SU-DHL-6 (cell line): Measurements from ENCODE around the gene DTNBP1.

Experiments used
- H2AFZ ChIP-seq: fragments of 200-600 bp; sonication (generic); 2 replicates; pipeline ENCODE4 v1.6.1; 2014; ENCODE audit warnings: low read depth, mild to moderate bottlenecking, moderate library complexity, mixed read lengths, antibody characterized with exemption, low read length; ENCODE audit not compliant: severe bottlenecking
- H3F3A ChIP-seq: fragments of 200-600 bp; shearing (Covaris generic); 2 replicates; pipeline ENCODE4 v1.6.0; 2016; ENCODE audit warnings: antibody characterized with exemption, mild to moderate bottlenecking; ENCODE audit not compliant: insufficient read depth
- H3K27ac ChIP-seq: fragments of 200-600 bp; sonication (generic); 2 replicates; pipeline ENCODE4 v1.5.1; 2016; ENCODE audit warnings: low read depth, mild to moderate bottlenecking, low read length, moderate library complexity, mixed read lengths
- H3K27me3 ChIP-seq: fragments of 200-600 bp; sonication (generic), shearing (Covaris generic); 2 replicates; pipeline ENCODE4 v1.6.0; 2014; ENCODE audit warnings: mild to moderate bottlenecking, low read length
- H3K36me3 ChIP-seq: fragments of 200-600 bp; sonication (generic); 2 replicates; pipeline ENCODE4 v1.6.1; 2014; ENCODE audit warnings: mild to moderate bottlenecking, low read length, mixed read lengths
- H3K4me2 ChIP-seq: fragments of 300-600, 200-600 bp; shearing (Covaris generic), sonication (generic); 2 replicates; pipeline ENCODE4 v1.6.0; 2014; ENCODE audit warnings: low read length, low read depth, mild to moderate bottlenecking; ENCODE audit not compliant: poor library complexity, severe bottlenecking
- H3K4me3 ChIP-seq: fragments of 200-600 bp; sonication (generic); 2 replicates; pipeline ENCODE4 v1.5.1; 2014; ENCODE audit warnings: antibody characterized with exemption, low read length, mild to moderate bottlenecking, mixed read lengths; ENCODE audit not compliant: insufficient read depth, poor library complexity, severe bottlenecking
- H3K79me2 ChIP-seq: fragments of 200-600 bp; sonication (generic); 2 replicates; pipeline ENCODE4 v1.6.1; 2014; ENCODE audit warnings: mild to moderate bottlenecking, low read length, moderate library complexity; ENCODE audit not compliant: insufficient read depth
- H3K9ac ChIP-seq: fragments of 200-600 bp; sonication (generic); 2 replicates; pipeline ENCODE4 v1.7.0; 2014; ENCODE audit warnings: mild to moderate bottlenecking, low read length
- H3K9me2 ChIP-seq: fragments of 200-600 bp; sonication (generic); replicated peaks from 2 replicates; pipeline ENCODE4 v1.6.1; 2014; ENCODE audit warnings: low read length; ENCODE audit not compliant: insufficient read depth
- H3K9me3 ChIP-seq: fragments of 200-600 bp; sonication (generic); 2 replicates; pipeline ENCODE4 v1.6.1; 2014; ENCODE audit warnings: low read length, mixed read lengths; ENCODE audit not compliant: insufficient read depth
- H4K20me1 ChIP-seq: fragments of 200-600 bp; sonication (generic); 2 replicates; pipeline ENCODE4 v1.6.1; 2014; ENCODE audit warnings: low read depth, mild to moderate bottlenecking, antibody characterized with exemption, low read length, moderate library complexity, mixed read lengths
- CTCF ChIP-seq: fragments of 200-600 bp; sonication (generic); IDR thresholded peaks from one replicate; pipeline ENCODE4 v1.5.1; 2017; ENCODE audit warnings: antibody characterized with exemption, mild to moderate bottlenecking, low read length, moderate library complexity; ENCODE audit not compliant: insufficient read depth, poor library complexity, severe bottlenecking
- EZH2phosphoT487 ChIP-seq: fragments of 200-600 bp; sonication (generic), shearing (Covaris generic); conservative IDR thresholded peaks from 2 replicates; pipeline ENCODE4 v1.6.1; 2018; ENCODE audit warnings: mild to moderate bottlenecking, antibody characterized with exemption, low read length, moderate library complexity, mixed read lengths

The DTNBP1 gene

DNA sequence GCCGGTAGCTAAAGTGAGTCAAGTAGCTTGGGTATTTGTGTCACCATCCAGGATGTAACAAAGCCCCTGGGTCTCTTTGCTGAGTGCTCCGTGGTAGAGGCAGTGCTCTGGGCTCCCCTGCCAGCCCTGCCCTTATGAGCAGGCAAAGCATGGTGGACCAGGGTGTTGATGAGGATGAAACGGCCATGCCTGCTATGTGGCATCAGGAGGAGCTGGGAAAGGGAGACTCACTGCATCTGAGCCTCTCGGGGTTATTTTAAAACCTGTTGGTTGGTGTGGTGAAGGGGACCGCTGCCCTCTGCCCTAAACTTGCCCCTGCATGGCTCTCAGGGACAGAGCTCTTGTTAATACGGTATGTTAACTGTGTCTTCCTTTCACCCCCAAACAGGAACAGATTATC is 143.1 kb downstream of the DTNBP1 start:
- Histone ChIP-seq H3K9ac (no peak overlapping the region), H3F3A (no peaks in the 10 kb centered on the region), H3K9me3 (no peaks in the 10 kb centered on the region), H3K79me2 (no peaks in the 10 kb centered on the region), H3K27ac (no peak overlapping the region), H4K20me1 (no peaks in the 10 kb centered on the region), H3K36me3 (peaks cover 26% of the 10 kb centered on the region; the same call in 1 of the 2 replicates), H2AFZ (no peak overlapping the region), H3K9me2 (no peaks in the 10 kb centered on the region), H3K27me3 (no peaks in the 10 kb centered on the region), H3K4me3 (no peak overlapping the region), H3K4me2 (no peak overlapping the region)
- TF ChIP-seq CTCF (no peak), EZH2phosphoT487 (no peak)

- no peaks in the 10 kb centered on the region for H4K20me1 ChIP-seq
- H3K4me2 ChIP-seq: no peak overlapping the region
- H3F3A ChIP-seq: no peaks in the 10 kb centered on the region
- H3K79me2 ChIP-seq: no peaks in the 10 kb centered on the region
- H3K9me2 ChIP-seq: no peaks in the 10 kb centered on the region
- H2AFZ ChIP-seq: no peak overlapping the region
- no peak overlapping the region for H3K4me3 ChIP-seq
- no peaks in the 10 kb centered on the region for H3K9me3 ChIP-seq
- H3K27ac ChIP-seq: no peak overlapping the region
- H3K36me3 ChIP-seq: peaks cover 18% of the 10 kb centered on the region; the same call in 1 of the 2 replicates
- H3K9ac ChIP-seq: no peak overlapping the region
- no peaks in the 10 kb centered on the region for H3K27me3 ChIP-seq
- no peak for TF ChIP-seq EZH2phosphoT487
- TF ChIP-seq CTCF: no peak
These were observed 143.9 kb downstream of the DTNBP1 start for GRCh38 chr6:15518878-15519277.

DNA sequence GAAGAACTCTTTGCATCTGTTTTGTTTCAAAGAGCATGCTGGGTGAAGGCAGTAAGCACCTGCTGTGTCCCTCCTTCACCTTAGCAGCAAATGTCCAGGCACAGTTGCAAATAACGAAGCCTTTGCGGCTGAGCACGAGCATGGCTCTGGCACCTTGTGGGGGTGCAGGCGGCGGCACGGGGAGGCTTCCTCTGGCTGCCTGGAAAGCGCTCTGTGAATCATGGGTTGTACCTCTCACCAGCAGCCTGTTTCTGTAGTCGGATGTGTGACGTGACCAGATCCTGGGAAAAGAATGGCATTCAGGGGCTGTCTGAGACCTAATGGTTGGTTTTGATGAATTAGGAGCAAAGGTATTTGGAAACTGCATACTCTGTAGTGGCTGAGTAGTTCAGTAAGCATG is 144.8 kb downstream of the DTNBP1 start:
- no peak overlapping the region for H3K4me2 ChIP-seq
- H3K79me2 ChIP-seq: no peaks in the 10 kb centered on the region
- no peak overlapping the region for H3K9ac ChIP-seq
- H3K27ac ChIP-seq: no peak overlapping the region
- H3K36me3 ChIP-seq: peaks cover 14% of the 10 kb centered on the region; the same call in 1 of the 2 replicates
- no peak for TF ChIP-seq EZH2phosphoT487
- TF ChIP-seq CTCF: no peak
- H2AFZ ChIP-seq: no peak overlapping the region
- H3K27me3 ChIP-seq: no peaks in the 10 kb centered on the region
- no peaks in the 10 kb centered on the region for H3F3A ChIP-seq
- H3K9me3 ChIP-seq: no peaks in the 10 kb centered on the region
- no peak overlapping the region for H3K4me3 ChIP-seq
- no peaks in the 10 kb centered on the region for H3K9me2 ChIP-seq
- no peaks in the 10 kb centered on the region for H4K20me1 ChIP-seq
